NCI-H146 treated with DMSO at 0.1 percent for 48 hours (cell line): Measurements from ENCODE around the gene ZMYM2.
A peak's percentile ranks its signal among the peaks of the same experiment; 100 is the strongest.
"Not testable (repeated sequence)": the region's sequence is repeated elsewhere in the genome, so short reads cannot be mapped to it uniquely, and the experiment has no call there.

Experiments
- DNase-seq: peaks from one replicate; lab custom pipeline; 2025; ENCODE audit not compliant: unreplicated experiment; lab: John Stamatoyannopoulos, UW

ZMYM2 gene

DNA sequence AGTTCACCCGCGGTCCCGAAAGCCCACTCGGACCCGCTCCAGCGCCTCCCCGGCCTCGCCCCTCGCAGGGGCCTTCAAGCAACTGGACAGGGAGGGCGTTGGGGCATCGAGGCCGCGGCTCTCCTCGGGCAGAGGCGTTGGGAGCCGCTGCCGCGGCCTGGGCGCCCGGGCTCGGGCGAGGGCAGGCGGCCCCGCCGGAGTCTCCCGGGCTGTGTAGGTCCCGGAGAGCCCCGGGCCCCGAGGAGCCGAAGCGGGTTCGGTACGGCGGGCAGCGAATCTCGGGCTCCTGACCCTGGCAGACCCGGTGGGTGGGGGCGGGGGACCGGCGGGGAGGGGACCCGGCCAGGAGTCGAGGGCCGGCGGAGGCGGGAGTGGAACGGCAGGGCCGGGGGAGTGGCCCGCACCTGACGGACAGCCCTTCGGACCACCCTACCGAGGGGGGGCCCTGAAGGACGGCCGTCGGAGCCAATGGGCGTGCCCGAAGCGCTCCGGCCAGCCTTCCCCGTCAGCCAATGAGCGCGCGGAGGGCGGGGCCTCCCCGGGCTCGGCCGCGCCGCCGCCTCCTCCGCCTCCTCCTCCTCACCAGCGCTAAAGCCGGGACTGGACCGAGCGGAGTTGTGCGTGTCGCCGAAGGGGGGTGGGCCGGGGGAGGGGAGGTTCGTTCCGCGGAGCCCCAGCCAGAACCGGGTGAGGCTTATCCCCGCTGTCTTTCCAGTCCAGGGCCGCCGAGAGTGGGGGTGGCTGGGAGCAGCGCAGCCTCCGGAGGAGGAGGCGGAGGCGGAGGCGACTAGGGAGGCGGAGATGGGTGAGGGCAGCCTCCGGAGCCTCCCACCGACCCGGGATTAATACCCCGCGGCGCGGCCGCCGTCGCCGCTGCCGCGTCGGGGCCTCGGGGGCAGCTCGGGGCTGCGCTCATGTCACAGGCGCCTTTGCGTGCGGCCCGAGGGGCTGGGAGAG is at the start of gene ZMYM2:
ZMYM2 (plus strand) TSS at position 573 of the 957 bp plus-strand sequence. CDS start 34,346 bp downstream, outside the sequence.
- DNase-seq = peak; percentile 76

DNA sequence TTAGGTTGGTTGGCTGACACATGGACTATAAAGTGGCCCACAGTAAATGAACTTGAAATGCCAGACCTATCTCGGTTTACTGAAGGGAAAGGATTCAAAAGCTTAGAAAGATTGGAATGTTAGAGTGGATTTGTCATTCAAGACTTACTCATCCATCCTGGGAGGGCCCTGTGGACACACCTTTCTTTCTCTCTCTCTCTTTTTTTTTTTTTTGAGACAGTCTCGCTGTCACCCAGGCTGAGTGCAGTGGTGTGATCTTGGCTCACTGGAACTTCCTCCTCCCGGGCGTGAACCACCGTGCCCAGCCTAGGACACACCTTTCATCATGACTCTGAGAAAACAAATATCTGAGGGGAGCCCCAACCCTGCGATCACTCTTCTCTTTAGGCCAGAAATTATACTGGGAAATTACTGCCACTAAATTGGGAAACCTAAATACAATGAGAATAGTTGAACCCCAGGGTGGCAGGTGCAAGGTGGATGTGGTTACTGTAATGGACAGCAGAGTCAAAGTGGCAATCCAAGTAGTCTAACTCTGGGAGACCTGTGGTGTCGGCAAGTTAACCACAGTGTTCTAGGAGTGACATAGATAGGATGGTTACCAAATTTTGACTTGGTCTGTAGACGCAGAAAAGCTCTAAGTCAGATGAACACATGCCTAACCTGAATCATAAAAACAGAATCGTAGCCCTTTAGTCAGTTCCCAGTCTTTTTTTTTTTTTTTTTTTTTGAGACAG is 48.0 kb upstream of the ZMYM2 start:
- no peak for DNase-seq

DNA sequence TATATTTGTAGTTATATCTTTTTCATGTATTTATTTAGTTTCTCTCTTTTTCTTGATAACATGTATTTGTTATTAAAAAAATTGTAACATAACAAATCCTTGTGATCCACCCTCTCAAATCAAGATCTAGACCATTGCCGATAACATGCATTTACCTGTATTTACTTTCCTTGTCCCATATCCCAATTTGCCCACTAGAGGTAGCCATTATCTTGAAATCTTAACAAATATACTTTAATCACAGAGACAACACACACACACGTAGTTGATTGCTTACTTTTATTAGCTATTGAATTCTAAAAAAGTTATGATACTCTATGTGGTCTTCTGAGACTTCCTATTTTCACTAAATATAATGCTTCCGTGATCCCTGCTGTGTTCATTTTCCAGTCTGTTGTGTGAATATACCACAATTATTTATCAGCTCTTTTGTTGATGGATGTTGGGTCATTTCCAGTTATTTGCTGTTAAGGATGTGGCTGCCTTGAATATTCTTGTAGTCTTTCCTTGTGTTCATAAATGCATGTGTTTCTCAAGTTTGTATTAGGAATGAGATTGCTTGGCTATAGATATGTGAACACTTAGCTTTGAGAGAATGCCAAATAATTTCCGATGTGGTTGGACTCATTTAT is 31.3 kb upstream of the ZMYM2 start:
- peak; percentile 13 for DNase-seq

GRCh38 chr13:19940106-19940505 is 18.4 kb upstream of the ZMYM2 start:
- DNase-seq = no peak

DNA sequence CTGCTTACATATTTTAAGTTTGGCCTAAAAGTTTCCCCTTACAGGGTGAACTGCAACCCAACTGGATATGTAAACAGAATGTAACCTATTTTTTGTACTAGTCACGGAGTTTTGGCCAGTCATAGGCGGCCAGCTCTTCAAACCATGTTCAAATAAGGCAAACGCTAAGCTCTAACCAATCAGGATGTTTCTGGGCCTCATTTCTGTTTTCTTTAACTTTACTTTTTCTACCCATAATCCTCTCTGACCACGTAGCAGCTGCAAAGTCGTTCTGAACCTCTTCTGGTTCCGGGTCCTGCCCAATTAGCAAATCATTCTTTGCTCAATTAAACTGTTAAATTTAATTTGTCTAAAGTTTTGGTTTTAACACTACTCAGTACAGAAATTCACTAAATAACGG is 8.2 kb upstream of the ZMYM2 start:
- no peak for DNase-seq

GRCh38 chr13:19952850-19953249 is 5.7 kb upstream of the ZMYM2 start:
- no peak for DNase-seq

GRCh38 chr13:19955873-19956559 is 2.5 kb upstream of the ZMYM2 start:
- DNase-seq = no peak

GRCh38 chr13:19957320-19958154 is 990 bp upstream of the ZMYM2 start:
- peak; percentile 36 for DNase-seq

GRCh38 chr13:19959141-19959830 is 759 bp downstream of the ZMYM2 start:
- no peak for DNase-seq

DNA sequence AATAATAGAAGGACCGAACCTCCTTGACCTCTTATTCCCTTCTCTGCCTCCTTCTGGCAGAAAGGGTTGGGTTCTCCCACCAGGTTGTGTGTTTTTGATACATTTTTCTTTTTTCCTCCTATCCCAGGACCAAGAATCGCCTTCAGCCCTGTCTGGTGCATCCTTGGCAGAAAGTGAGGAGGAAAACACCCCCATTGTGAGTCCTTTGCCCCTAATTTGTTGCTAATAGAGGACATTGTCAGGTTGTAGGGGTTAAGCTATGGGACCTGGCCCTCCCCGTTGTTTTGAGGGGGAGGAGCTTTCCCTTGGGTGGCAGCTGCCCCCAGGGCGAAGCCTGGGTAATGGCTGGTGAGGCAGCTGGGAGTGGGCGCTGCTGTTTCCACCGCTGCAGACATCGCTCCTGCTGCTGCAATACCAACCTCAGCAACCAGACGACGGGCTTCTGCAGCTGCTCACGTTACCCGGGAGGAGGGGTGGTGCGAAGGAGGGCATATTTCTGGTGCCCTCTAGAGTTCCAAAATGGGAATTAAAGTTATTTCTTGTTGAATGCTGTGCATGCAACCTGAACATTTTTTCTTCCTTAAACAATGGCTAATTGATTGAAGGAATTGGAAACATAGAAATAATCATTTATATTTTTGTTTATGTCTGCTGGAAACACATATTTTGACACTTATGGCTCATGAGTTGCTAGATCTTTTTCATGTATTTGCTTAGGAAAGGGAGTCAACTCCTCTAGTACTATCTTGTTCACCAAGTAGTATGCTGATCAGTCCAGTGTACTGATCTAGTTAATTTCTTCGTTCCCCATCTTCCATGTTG is 1.5 kb downstream of the ZMYM2 start:
- peak; percentile 79 for DNase-seq

- no peak for DNase-seq
Observed at GRCh38 chr13:19960653-19960976, 2.1 kb downstream of the ZMYM2 start.

DNA sequence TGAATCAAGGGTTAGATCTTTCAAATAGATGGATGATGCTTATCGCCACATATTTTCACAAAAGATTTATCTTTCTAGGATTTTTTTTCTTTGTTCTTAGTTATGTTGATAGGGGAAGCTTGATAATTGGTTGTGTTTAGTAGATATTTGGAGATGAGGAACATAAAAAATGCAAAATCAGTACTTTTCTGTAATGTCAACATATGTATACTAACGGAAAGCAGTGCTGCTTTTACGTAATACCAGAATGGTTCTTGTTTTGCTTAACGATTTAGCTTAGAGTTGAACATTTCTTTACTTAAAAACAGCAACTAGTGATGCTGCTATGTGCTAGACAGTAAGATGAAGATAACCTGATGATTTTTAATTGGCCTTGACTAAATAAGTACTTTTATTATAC is 3.0 kb downstream of the ZMYM2 start:
- DNase-seq = no peak

GRCh38 chr13:19961924-19962323 is 3.4 kb downstream of the ZMYM2 start:
- DNase-seq = no peak

GRCh38 chr13:19962894-19963293 is 4.4 kb downstream of the ZMYM2 start:
- no peak for DNase-seq

- DNase-seq = no peak
Observed at GRCh38 chr13:19967621-19968020, 9.1 kb downstream of the ZMYM2 start.

GRCh38 chr13:19974498-19975009 is 16.0 kb downstream of the ZMYM2 start:
- not testable (repeated sequence) for DNase-seq

- no peak for DNase-seq
Observed at GRCh38 chr13:19978831-19979437, 20.4 kb downstream of the ZMYM2 start.

GRCh38 chr13:19981685-19982238 is 23.2 kb downstream of the ZMYM2 start:
- no peak for DNase-seq
